Keratinocyte (primary cell): Measurements from ENCODE around the gene CD46. TPM values are rescaled to one million over a fixed set of nuclear protein-coding genes. Genes with fewer than 3 reads are reported as not detected.
A peak's percentile ranks its signal among the peaks of the same experiment; 100 is the strongest.

Experiments used
- DNase-seq: peaks from one replicate; pipeline ENCODE4 v3.0.0-alpha.2; 2011; ENCODE audit warnings: low read depth, missing footprints, low spot score
- FAIRE-seq: peaks from 2 replicates; lab custom pipeline; 2011; peaks lifted over from hg19 to GRCh38; lab: Jason Lieb, UNC
- H2AFZ ChIP-seq: 2 replicates; pipeline ENCODE4 v1.6.0; 2012; ENCODE audit warnings: low read length, control low read depth, inconsistent platforms; ENCODE audit not compliant: control insufficient read depth
- H3K27ac ChIP-seq: 2 replicates; pipeline ENCODE4 v1.5.1; 2011; ENCODE audit warnings: low read length; ENCODE audit not compliant: control insufficient read depth, insufficient read depth
- H3K27me3 ChIP-seq: 3 replicates; pipeline ENCODE4 v1.6.0; 2011; ENCODE audit warnings: low read length; ENCODE audit not compliant: control insufficient read depth, insufficient read depth; ENCODE audit errors: extremely low read depth
- H3K36me3 ChIP-seq, 2 experiments: 2 replicates in 1 of 2; 3 replicates in 1 of 2; pipeline ENCODE4 v1.5.1; 2011; ENCODE audit warnings: low read length in 2 of 2, mild to moderate bottlenecking in 1 of 2; ENCODE audit not compliant: control insufficient read depth in 2 of 2, insufficient read depth in 2 of 2; ENCODE audit errors: extremely low read depth in 1 of 2
- H3K4me1 ChIP-seq: 3 replicates; pipeline ENCODE4 v1.5.1; 2011; ENCODE audit warnings: low read length; ENCODE audit not compliant: control insufficient read depth, insufficient read depth; ENCODE audit errors: extremely low read depth
- H3K4me2 ChIP-seq: 3 replicates; pipeline ENCODE4 v1.6.0; 2011; ENCODE audit warnings: low read depth, low read length; ENCODE audit not compliant: control insufficient read depth, insufficient read depth; ENCODE audit errors: extremely low read depth
- H3K4me3 ChIP-seq, 3 experiments: fragments of 200-600 bp in 1 of 3; sonication (generic) in 1 of 3; 2 replicates in 2 of 3; 3 replicates in 1 of 3; pipeline ENCODE4 v1.5.1; 2011 to 2016; ENCODE audit warnings: low read length in 3 of 3, mild to moderate bottlenecking in 3 of 3, control low read depth in 2 of 3, inconsistent platforms in 1 of 3, low read depth in 1 of 3, mixed read lengths in 1 of 3, mixed run types in 1 of 3, moderate library complexity in 1 of 3; ENCODE audit not compliant: control insufficient read depth in 2 of 3, insufficient read depth in 2 of 3; ENCODE audit errors: extremely low read depth in 1 of 3
- H3K79me2 ChIP-seq: 2 replicates; pipeline ENCODE4 v1.6.0; 2012; ENCODE audit warnings: low read length; ENCODE audit not compliant: control insufficient read depth, insufficient read depth
- H3K9ac ChIP-seq: 3 replicates; pipeline ENCODE4 v1.6.0; 2011; ENCODE audit warnings: low read length; ENCODE audit not compliant: control insufficient read depth, insufficient read depth; ENCODE audit errors: extremely low read depth
- H3K9me1 ChIP-seq: 3 replicates; pipeline ENCODE4 v1.6.0; 2011; ENCODE audit warnings: low read length; ENCODE audit not compliant: control insufficient read depth, insufficient read depth; ENCODE audit errors: extremely low read depth
- H3K9me3 ChIP-seq: 2 replicates; pipeline ENCODE4 v1.5.1; 2012; ENCODE audit warnings: low read depth, low read length; ENCODE audit not compliant: control insufficient read depth
- H4K20me1 ChIP-seq: 3 replicates; pipeline ENCODE4 v1.6.0; 2011; ENCODE audit warnings: low read length; ENCODE audit not compliant: control insufficient read depth, insufficient read depth; ENCODE audit errors: extremely low read depth
- EZH2 ChIP-seq: IDR thresholded peaks from one replicate; pipeline ENCODE4 v1.6.1; 2012; ENCODE audit warnings: inconsistent platforms, mild to moderate bottlenecking, low read length, moderate library complexity
- dilution Hi-C: fragments of 300-500 bp; cut with MboI; formaldehyde crosslinking; loops from one replicate; pipeline ENCODE4 v1.7.0; 2020; ENCODE audit warnings: low sequenced_read_pairs; ENCODE audit not compliant: extremely low pct_ligation_motif_present
- polyA plus RNA-seq, 5 experiments: library from polyadenylated mRNA; depleted of rRNA in 3 of 5; stranded (reverse) in 3 of 5; stranded (forward) in 1 of 5; unstranded in 1 of 5; fragments of >200 nt; gene quantifications; 1 replicate in 1 of 5; 2 replicates in 3 of 5; 3 replicates in 1 of 5; pipeline versions ENCODE4 v1.2.1 to v1.2.3, GENCODE V29; 2011 to 2012; ENCODE audit warnings: missing spikeins in 2 of 5, low read depth in 1 of 5, low replicate concordance in 1 of 5
- TF ChIP-seq, protein P1 (sequence below), 3 experiments: IDR thresholded peaks in 1 of 3; conservative IDR thresholded peaks in 1 of 3; optimal IDR thresholded peaks in 1 of 3; 2 replicates in 2 of 3; 3 replicates in 1 of 3; pipeline versions ENCODE3 to v1.5.1; 2011; ENCODE audit warnings: low read length in 3 of 3, mild to moderate bottlenecking in 3 of 3, moderate library complexity in 2 of 3, control low read depth in 1 of 3, inconsistent platforms in 1 of 3; ENCODE audit not compliant: insufficient read depth in 2 of 3; ENCODE audit errors: extremely low read depth in 1 of 3

The CD46 gene
- polyA plus RNA-seq, 1 donor (not counting 4 experiments of a cell fraction or from before 2014, with no cell fraction given) = 298 TPM

DNA sequence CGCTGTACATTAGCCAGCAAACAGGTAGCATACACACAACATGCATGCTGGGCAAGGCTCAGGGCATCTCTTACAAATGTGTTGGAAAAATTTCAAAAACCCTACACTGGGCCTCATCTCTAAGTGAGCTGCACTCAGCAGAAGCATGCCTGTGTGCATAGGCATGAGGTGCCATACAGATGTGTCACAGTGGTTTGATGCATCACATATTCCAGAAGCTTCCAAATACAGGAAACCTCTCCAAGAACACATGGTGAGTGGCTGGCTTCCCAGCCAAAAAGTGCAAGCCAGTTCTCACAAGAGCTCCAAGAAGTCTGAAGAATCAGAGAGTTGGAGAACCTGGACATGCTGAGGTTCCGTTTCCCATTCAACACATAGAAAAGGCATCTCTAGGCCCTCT lies 58.3 kb downstream of the CD46 start:
- dilution Hi-C loops = no loop called here

DNA sequence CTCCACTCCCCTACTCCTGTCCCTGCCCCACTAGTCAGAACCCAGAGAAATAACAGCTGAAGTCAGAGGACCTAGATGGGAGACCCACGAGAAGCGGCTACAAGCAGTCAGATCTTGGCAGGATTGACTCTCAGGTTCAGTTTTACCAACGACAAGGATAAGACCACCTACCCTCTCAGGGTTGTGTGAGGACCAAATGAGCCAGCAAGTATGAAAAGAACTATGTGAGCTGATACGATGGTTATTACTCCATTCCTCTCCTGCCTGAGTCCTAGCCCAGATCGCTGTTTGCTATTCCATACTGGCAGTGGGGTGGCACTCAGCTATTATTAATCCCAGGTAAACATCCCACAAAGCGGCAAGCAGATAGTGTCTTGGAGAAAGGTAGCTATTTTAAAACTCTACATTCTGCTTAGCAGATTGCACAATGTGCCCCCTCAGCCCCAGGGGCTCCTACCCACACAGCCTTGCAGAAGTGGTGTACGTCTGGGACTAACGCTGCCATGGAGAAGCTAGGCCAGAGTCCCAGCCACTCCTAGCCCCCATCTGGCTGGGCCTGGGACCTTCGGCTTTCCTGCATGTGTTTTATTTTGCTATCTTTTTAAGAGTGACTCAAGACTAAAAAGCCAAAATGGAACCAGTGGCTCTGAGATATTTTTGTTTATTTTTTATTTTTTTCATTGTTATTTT lies 58.9 kb downstream of the CD46 start:
- H3K4me3 ChIP-seq = no peak overlapping the region
- DNase-seq (no peak), FAIRE-seq (no peak)
- no peaks in the 10 kb centered on the region for H3K9me3 ChIP-seq
- peaks cover 49% of the 10 kb centered on the region for H3K4me1 ChIP-seq
- H3K36me3 ChIP-seq = peaks cover 24 to 42% of the 10 kb centered on the region in 2 experiments
- dilution Hi-C loops = no loop called here
- no peak overlapping the region for H3K9ac ChIP-seq
- H3K27ac ChIP-seq = peak overlapping the region; percentile 5
- H3K27me3 ChIP-seq = no peaks in the 10 kb centered on the region
- H3K79me2 ChIP-seq = peaks cover 14% of the 10 kb centered on the region
- H3K4me2 ChIP-seq = no peak overlapping the region
- H3K9me1 ChIP-seq = no peaks in the 10 kb centered on the region
- TF ChIP-seq, protein P1, sequence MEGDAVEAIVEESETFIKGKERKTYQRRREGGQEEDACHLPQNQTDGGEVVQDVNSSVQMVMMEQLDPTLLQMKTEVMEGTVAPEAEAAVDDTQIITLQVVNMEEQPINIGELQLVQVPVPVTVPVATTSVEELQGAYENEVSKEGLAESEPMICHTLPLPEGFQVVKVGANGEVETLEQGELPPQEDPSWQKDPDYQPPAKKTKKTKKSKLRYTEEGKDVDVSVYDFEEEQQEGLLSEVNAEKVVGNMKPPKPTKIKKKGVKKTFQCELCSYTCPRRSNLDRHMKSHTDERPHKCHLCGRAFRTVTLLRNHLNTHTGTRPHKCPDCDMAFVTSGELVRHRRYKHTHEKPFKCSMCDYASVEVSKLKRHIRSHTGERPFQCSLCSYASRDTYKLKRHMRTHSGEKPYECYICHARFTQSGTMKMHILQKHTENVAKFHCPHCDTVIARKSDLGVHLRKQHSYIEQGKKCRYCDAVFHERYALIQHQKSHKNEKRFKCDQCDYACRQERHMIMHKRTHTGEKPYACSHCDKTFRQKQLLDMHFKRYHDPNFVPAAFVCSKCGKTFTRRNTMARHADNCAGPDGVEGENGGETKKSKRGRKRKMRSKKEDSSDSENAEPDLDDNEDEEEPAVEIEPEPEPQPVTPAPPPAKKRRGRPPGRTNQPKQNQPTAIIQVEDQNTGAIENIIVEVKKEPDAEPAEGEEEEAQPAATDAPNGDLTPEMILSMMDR (optimal IDR thresholded peaks at IDR 0.05 in 1 of 3, IDR thresholded peaks at IDR 0.05 in 1 of 3, conservative IDR thresholded peaks at IDR 0.05 in 1 of 3; ENCODE audit: extremely low read depth in 1 of 3, insufficient read depth in 2 of 3, low read length in 3 of 3) = no peak
- TF ChIP-seq EZH2 = no peak
- no peaks in the 10 kb centered on the region for H4K20me1 ChIP-seq
- H2AFZ ChIP-seq = no peak overlapping the region

More for the DNA sequence above, 58.3 kb downstream of the CD46 start:
- H3K27me3 ChIP-seq = no peaks in the 10 kb centered on the region
- H3K27ac ChIP-seq = peak overlapping the region; percentile 19
- H3K4me2 ChIP-seq = no peak overlapping the region
- no peak overlapping the region for H3K9ac ChIP-seq
- H4K20me1 ChIP-seq = no peaks in the 10 kb centered on the region
- H3K4me1 ChIP-seq = peaks cover 50% of the 10 kb centered on the region
- FAIRE-seq (peak; percentile 69), DNase-seq (peak; percentile 50)
- no peak overlapping the region for H3K4me3 ChIP-seq
- H3K9me3 ChIP-seq = no peaks in the 10 kb centered on the region
- peaks cover 19 to 44% of the 10 kb centered on the region in 2 experiments for H3K36me3 ChIP-seq
- H2AFZ ChIP-seq = no peak overlapping the region
- no peaks in the 10 kb centered on the region for H3K9me1 ChIP-seq
- TF ChIP-seq, protein P1 (optimal IDR thresholded peaks at IDR 0.05 in 1 of 3, IDR thresholded peaks at IDR 0.05 in 1 of 3, conservative IDR thresholded peaks at IDR 0.05 in 1 of 3; ENCODE audit: extremely low read depth in 1 of 3, insufficient read depth in 2 of 3, low read length in 3 of 3) = no peak
- no peak for TF ChIP-seq EZH2
- H3K79me2 ChIP-seq = peaks cover 14% of the 10 kb centered on the region
